Erythroblast (primary cell): ENCODE measurements around the gene UQCRC1.

ENCODE experiments used
- DNase-seq, 2 experiments: peaks; one replicate each; lab custom pipeline; 2025; lab: John Stamatoyannopoulos, UW
- GATA1 ChIP-seq: IDR thresholded peaks from 2 replicates; pipeline ENCODE4 v1.6.1; 2011; ENCODE audit warnings: low read depth, mild to moderate bottlenecking, control low read depth, low read length, moderate library complexity
- POLR2A ChIP-seq: IDR thresholded peaks from 2 replicates; pipeline ENCODE4 v1.6.1; 2011; ENCODE audit warnings: mild to moderate bottlenecking, low read length

The UQCRC1 gene

DNA sequence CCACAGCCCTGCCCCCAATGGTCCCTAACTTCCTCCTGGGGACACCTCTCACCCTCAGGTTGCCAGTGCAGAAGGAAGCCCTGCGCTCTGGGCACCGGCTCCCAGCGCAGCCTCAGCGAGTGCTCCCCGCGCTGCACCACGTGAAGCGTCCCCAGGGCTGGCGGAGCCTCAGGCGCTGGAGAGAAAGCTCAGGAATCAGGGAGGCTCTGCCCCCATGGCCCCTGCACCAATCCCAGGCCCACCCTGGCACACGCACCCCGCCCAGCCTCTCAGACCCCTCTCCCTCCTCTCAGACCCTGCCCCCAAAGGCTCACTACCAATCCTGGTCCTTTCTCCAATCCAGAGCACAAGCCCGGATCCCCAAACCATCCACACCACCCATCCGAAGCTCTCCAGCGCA is 21.2 kb downstream of the UQCRC1 start:
- DNase-seq: no peak
- TF ChIP-seq GATA1 (no peak), POLR2A (no peak)

- TF ChIP-seq POLR2A (no peak), GATA1 (no peak)
- DNase-seq: no peak
These were observed 21.8 kb downstream of the UQCRC1 start for GRCh38 chr3:48587686-48588085.

DNA sequence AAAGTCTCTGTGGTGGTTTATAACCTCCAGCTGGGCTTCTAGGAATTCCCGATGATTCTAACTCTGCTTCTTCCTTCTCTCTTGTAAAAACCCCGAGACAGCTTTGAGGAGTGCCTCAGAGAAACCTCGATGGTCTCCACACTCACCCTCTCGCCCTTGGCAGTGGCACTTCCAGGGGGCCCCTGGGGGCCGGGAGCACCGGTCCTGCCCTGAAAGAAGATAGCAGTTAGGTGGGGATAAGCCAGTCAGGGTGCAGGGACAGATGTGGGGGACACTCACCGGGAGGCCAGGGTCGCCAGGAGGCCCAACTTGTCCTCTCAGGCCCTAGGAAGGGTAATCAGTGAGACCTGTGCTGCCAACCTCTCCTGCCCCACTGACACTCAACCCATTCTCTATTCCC is 24.0 kb downstream of the UQCRC1 start:
- TF ChIP-seq POLR2A (no peak), GATA1 (no peak)

DNA sequence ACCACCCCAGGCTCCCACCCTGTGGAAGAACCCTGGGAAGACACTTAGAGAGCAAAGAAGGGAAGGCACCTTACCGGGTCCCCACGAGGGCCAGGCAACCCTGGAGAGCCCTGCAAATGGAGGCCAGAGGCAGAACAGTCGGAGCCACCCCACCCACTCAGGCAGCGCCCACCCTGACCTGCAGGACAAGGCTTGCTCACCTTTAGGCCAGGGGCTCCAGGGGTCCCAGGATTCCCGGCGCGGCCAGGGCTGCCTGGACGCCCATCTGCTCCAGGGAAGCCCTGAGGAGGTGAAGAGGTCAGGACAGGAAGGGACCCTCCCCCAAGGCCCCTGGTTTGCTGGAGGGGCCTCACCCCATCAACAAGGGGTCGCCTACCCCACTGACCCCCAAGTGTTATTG is 24.6 kb downstream of the UQCRC1 start:
- DNase-seq: no peak
- TF ChIP-seq POLR2A: no peak
- no peak for TF ChIP-seq GATA1

More for the DNA sequence above, 24.0 kb downstream of the UQCRC1 start:
- DNase-seq: no peak

- no peak for TF ChIP-seq GATA1
- TF ChIP-seq POLR2A: no peak
- no peak for DNase-seq
These were observed 27.6 kb downstream of the UQCRC1 start for GRCh38 chr3:48581621-48582481.

GRCh38 chr3:48576647-48577046 is 32.8 kb downstream of the UQCRC1 start:
- no peak for DNase-seq
- TF ChIP-seq POLR2A (no peak), GATA1 (no peak)

DNA sequence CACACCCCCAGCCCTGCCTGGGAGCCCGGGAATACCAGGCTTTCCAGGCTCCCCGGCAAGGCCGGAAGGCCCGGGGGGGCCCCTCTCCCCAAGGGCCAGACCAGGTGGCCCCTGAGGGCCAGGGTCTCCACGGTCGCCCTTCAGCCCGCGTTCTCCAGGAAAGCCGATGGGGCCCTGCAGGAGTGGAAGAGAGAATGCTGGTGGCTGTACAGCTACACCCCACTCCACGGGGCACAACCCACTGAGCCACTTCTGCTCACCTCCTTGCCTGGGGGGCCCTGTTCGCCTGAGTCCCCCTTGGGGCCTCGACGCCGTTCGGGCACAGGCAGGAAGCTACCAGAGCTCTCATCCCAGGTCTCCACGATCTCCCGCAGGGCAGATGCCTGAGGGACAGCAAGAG is 34.1 kb downstream of the UQCRC1 start:
- no peak for DNase-seq
- TF ChIP-seq POLR2A: no peak
- TF ChIP-seq GATA1: no peak

- TF ChIP-seq POLR2A (no peak), GATA1 (no peak)
- DNase-seq: no peak
These were observed 35.4 kb downstream of the UQCRC1 start for GRCh38 chr3:48573973-48574585.

GRCh38 chr3:48572517-48572916 is 36.9 kb downstream of the UQCRC1 start:
- DNase-seq: no peak
- no peak for TF ChIP-seq POLR2A
- no peak for TF ChIP-seq GATA1

DNA sequence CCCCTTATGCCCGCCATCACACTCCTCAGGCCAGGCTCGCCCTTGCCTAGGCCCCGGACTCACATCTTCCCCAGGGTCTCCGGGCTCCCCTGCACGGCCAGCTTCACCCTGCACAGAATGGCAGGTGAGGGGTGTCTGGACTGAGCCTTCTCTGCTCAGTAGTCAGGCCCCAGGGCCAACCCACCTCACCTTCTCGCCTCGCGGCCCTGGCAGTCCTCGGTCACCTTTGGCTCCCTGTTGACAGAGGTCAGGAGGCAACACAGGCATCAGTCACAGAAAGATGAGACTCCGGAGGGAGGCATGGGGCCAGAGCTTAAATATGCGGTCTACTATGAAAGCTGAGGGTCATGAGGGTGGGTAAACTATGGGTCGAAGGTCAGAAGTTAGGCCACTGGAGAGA is 37.5 kb downstream of the UQCRC1 start:
- DNase-seq: no peak
- TF ChIP-seq POLR2A (no peak), GATA1 (no peak)

DNA sequence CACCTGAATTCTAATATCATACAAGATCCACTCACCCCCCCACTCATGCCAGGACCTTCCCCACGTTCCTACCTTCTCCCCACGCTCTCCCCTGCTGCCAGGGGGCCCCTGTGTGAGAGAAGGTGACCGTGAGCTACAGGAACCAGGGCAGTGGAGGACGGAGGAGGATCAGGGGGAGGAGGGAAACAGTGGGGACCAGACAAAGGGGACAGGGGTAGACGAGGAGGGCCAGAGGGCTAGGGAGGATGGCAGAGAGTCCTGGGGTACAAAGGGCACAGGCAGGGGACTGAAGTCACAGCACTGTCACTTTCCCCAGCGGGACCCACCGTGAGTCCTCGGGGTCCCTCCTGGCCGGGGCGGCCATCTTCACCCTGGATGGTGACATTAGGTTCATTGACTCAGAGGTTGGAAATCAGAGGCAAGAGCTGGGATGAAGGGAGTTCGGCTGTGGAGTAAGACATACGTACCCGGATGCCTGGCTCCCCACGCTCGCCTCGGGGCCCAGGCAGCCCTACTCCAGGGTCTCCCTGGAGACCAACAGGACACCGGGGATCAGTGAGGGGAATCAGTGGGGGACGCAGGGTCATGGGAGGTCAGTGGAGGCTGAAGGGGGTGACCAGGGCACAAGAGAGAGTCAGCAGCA is 39.5 kb downstream of the UQCRC1 start:
- no peak for DNase-seq
- TF ChIP-seq POLR2A (no peak), GATA1 (no peak)

- no peak for DNase-seq
These were observed 40.0 kb downstream of the UQCRC1 start for GRCh38 chr3:48569400-48569799.

DNA sequence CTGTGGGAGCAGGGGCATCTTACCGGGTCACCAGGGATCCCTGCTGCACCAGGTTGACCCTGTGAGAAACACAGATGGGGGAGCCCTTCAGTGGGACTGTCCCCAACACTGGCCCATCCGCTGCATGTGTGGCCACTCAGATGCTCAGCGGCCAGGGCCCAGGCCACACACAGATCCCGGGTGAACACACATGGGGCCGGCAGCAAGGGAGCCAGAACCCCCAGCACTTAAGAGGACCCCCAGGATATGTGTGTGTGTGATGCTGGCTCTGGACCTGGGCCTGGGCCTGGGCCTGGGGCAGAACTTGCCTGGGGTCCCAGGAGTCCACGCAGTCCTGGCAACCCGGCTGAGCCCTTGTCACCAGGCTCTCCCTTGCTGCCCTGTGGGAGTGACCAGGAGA is 41.0 kb downstream of the UQCRC1 start:
- TF ChIP-seq POLR2A (no peak), GATA1 (no peak)
- no peak for DNase-seq

More at GRCh38 chr3:48569400-48569799, 40.0 kb downstream of the UQCRC1 start:
- TF ChIP-seq GATA1 (no peak), POLR2A (no peak)

DNA sequence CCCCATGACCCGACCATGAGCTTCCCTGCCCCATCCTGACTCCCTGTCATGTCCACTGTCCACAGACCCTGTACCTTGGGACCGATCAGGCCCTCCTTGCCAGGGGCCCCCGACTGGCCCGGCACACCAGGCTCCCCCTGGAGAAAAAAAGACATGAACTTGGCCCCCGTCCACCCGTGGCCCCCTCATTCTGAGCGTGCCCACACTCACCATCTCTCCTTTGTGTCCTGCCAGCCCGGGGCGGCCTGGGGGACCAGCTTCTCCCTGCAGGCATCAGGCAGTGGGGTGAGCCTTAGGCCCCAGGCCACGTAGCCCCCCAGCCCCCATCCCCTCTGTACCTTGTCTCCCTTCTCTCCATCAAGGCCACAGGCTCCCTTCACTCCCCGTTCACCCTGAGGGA is 41.9 kb downstream of the UQCRC1 start:
- TF ChIP-seq POLR2A: no peak
- TF ChIP-seq GATA1: no peak
- DNase-seq: no peak
